Measurements from ENCODE around the gene MRPS14.

MRPS14 gene

GRCh38 chr1:174982971-174983689 is 40.1 kb downstream of the MRPS14 start:
- DNase-seq: peak; percentile 18

GRCh38 chr1:174976436-174977108 is 46.7 kb downstream of the MRPS14 start:
- no peak for DNase-seq

GRCh38 chr1:174975764-174976163 is 47.5 kb downstream of the MRPS14 start:
- no peak for DNase-seq

- no peak for DNase-seq
These were observed 48.5 kb downstream of the MRPS14 start for GRCh38 chr1:174974711-174975119.

- no peak for DNase-seq
These were observed 51.3 kb downstream of the MRPS14 start for GRCh38 chr1:174971902-174972301.

GRCh38 chr1:174971466-174971865 is 51.8 kb downstream of the MRPS14 start:
- no peak for DNase-seq

- DNase-seq: no peak
These were observed 53.2 kb downstream of the MRPS14 start for GRCh38 chr1:174969977-174970376.

GRCh38 chr1:174968750-174969244 is 54.4 kb downstream of the MRPS14 start:
- DNase-seq: no peak

GRCh38 chr1:174967845-174968705 is 55.1 kb downstream of the MRPS14 start:
- no peak for DNase-seq

- DNase-seq: no peak
These were observed 57.1 kb downstream of the MRPS14 start for GRCh38 chr1:174966008-174966572.

GRCh38 chr1:174965362-174966007 is 57.7 kb downstream of the MRPS14 start:
- no peak for DNase-seq

GRCh38 chr1:174964972-174965361 is 58.3 kb downstream of the MRPS14 start:
- DNase-seq: no peak

GRCh38 chr1:174964261-174964971 is 58.8 kb downstream of the MRPS14 start:
- DNase-seq: no peak

GRCh38 chr1:174963529-174964125 is 59.6 kb downstream of the MRPS14 start:
- no peak for DNase-seq
